Neural cell (in vitro differentiated cells): ENCODE measurements around the gene COX8A. TPM values are rescaled to one million over a fixed set of nuclear protein-coding genes. Genes with fewer than 3 reads are reported as not detected.

Experiments used
- H2AFZ ChIP-seq: fragments of 200-600, 300-800 bp; sonication (generic), shearing (Covaris generic); 2 replicates; pipeline ENCODE4 v1.6.0; 2014; ENCODE audit warnings: low read depth, mild to moderate bottlenecking, antibody characterized with exemption, low read length, moderate library complexity
- H3F3A ChIP-seq: fragments of 200-600 bp; shearing (Covaris generic); 2 replicates; pipeline ENCODE4 v1.6.1; 2016; ENCODE audit warnings: mild to moderate bottlenecking, moderate library complexity, mixed read lengths, antibody characterized with exemption, low read length; ENCODE audit not compliant: insufficient read depth, poor library complexity, severe bottlenecking
- H3K27ac ChIP-seq: fragments of 200-600, 300-800 bp; sonication (generic), shearing (Covaris generic); 2 replicates; pipeline ENCODE4 v1.5.1; 2014; ENCODE audit warnings: mild to moderate bottlenecking, low read length, moderate library complexity
- H3K27me3 ChIP-seq: fragments of 300-800, 200-600 bp; sonication (generic), shearing (Covaris generic); 2 replicates; pipeline ENCODE4 v1.6.0; 2014; ENCODE audit warnings: mild to moderate bottlenecking, low read depth, low read length, moderate library complexity; ENCODE audit not compliant: insufficient read depth
- H3K36me3 ChIP-seq: fragments of 300-800, 200-600 bp; sonication (generic), shearing (Covaris generic); 2 replicates; pipeline ENCODE4 v1.5.1; 2014; ENCODE audit warnings: mild to moderate bottlenecking, antibody characterized with exemption, low read length, moderate library complexity; ENCODE audit not compliant: insufficient read depth
- H3K4me2 ChIP-seq: fragments of 300-800, 200-600 bp; sonication (generic), shearing (Covaris generic); 2 replicates; pipeline ENCODE4 v1.6.0; 2014; ENCODE audit warnings: mild to moderate bottlenecking, low read length
- H3K4me3 ChIP-seq: fragments of 300-800, 200-600 bp; sonication (generic), shearing (Covaris generic); 2 replicates; pipeline ENCODE4 v1.5.1; 2014; ENCODE audit warnings: mild to moderate bottlenecking, low read length, moderate library complexity
- H3K79me2 ChIP-seq: fragments of 200-600 bp; shearing (Covaris generic); replicated peaks from 2 replicates; pipeline ENCODE4 v1.6.0; 2014; ENCODE audit warnings: mild to moderate bottlenecking, low read length, moderate library complexity; ENCODE audit not compliant: insufficient read depth
- H3K9ac ChIP-seq: fragments of 300-800, 200-600 bp; sonication (generic), shearing (Covaris generic); 2 replicates; pipeline ENCODE4 v1.6.1; 2016; ENCODE audit warnings: mild to moderate bottlenecking, low read length, mixed read lengths
- H3K9me2 ChIP-seq: fragments of 200-600 bp; shearing (Covaris generic); 2 replicates; pipeline ENCODE4 v1.6.1; 2016; ENCODE audit warnings: mild to moderate bottlenecking, low read length, mixed read lengths; ENCODE audit not compliant: insufficient read depth
- H3K9me3 ChIP-seq: fragments of 200-600, 300-800 bp; sonication (generic), shearing (Covaris generic); 2 replicates; pipeline ENCODE4 v1.6.1; 2016; ENCODE audit warnings: mild to moderate bottlenecking, mixed run types, low read length, moderate library complexity, mixed read lengths
- H4K20me1 ChIP-seq: fragments of 200-600 bp; shearing (Covaris generic); 2 replicates; pipeline ENCODE4 v1.6.1; 2016; ENCODE audit warnings: mild to moderate bottlenecking, mixed run types; ENCODE audit not compliant: insufficient read depth
- CTCF ChIP-seq: fragments of 450-650 bp; IDR thresholded peaks from 2 replicates; pipeline ENCODE4 v1.5.1; 2014; ENCODE audit warnings: antibody characterized with exemption, mild to moderate bottlenecking, moderate library complexity; ENCODE audit not compliant: poor library complexity, severe bottlenecking
- EP300 ChIP-seq: fragments of 450-650 bp; conservative IDR thresholded peaks from 2 replicates; pipeline ENCODE4 v1.6.1; 2014; ENCODE audit warnings: antibody characterized with exemption, mild to moderate bottlenecking, moderate library complexity; ENCODE audit not compliant: poor library complexity, severe bottlenecking
- EZH2 ChIP-seq: fragments of 200-600, 300-800 bp; shearing (Covaris generic), sonication (generic); IDR thresholded peaks from 2 replicates; pipeline ENCODE4 v1.6.1; 2014; ENCODE audit warnings: antibody characterized with exemption, low read length, borderline replicate concordance, mild to moderate bottlenecking; ENCODE audit not compliant: insufficient read depth, poor library complexity, severe bottlenecking
- MXI1 ChIP-seq: fragments of 450-650 bp; conservative IDR thresholded peaks from 2 replicates; pipeline ENCODE4 v1.6.1; 2014; ENCODE audit warnings: antibody characterized with exemption, mild to moderate bottlenecking; ENCODE audit not compliant: poor library complexity, severe bottlenecking
- POLR2AphosphoS5 ChIP-seq: IDR thresholded peaks from 2 replicates; pipeline ENCODE4 v1.6.1; 2012
- RAD21 ChIP-seq: fragments of 450-650 bp; conservative IDR thresholded peaks from 2 replicates; pipeline ENCODE4 v1.6.1; 2014; ENCODE audit warnings: antibody characterized with exemption, mild to moderate bottlenecking, moderate library complexity
- REST ChIP-seq: IDR thresholded peaks from 2 replicates; pipeline ENCODE4 v1.6.1; 2012; ENCODE audit warnings: borderline replicate concordance
- SMC3 ChIP-seq: fragments of 450-650 bp; conservative IDR thresholded peaks from 2 replicates; pipeline ENCODE4 v1.6.1; 2014; ENCODE audit warnings: antibody characterized with exemption, mild to moderate bottlenecking, moderate library complexity; ENCODE audit not compliant: poor library complexity
- TAF1 ChIP-seq: IDR thresholded peaks from 2 replicates; pipeline ENCODE4 v1.6.1; 2012; ENCODE audit warnings: low read depth
- polyA plus RNA-seq: library from polyadenylated mRNA; depleted of rRNA; stranded (reverse); fragments of >200 nt; gene quantifications from 2 replicates; pipeline ENCODE4 v1.2.3, GENCODE V29; 2014

COX8A gene
- polyA plus RNA-seq, 1 donor from 2014 or later, result 863 TPM

GRCh38 chr11:63938479-63939396, 35.7 kb upstream of the COX8A start, which contains the start of gene NAA40:
Gene NAA40 (plus strand): TSS chr11:63939002. CDS start chr11:63939097, 95 bp downstream.
- Histone ChIP-seq H3K36me3 (no peaks in the 10 kb centered on the region), H3K4me2 (peak within 1 kb of the TSS; percentile 94), H3F3A (peaks cover 5% of the 10 kb centered on the region), H3K9me3 (no peaks in the 10 kb centered on the region), H3K79me2 (peaks cover 37% of the 10 kb centered on the region), H4K20me1 (no peaks in the 10 kb centered on the region), H3K4me3 (peak within 1 kb of the TSS; percentile 96), H3K9me2 (no peaks in the 10 kb centered on the region), H2AFZ (peak within 1 kb of the TSS; percentile 56), H3K27ac (peak within 1 kb of the TSS; percentile 75), H3K27me3 (no peaks in the 10 kb centered on the region), H3K9ac (peak within 1 kb of the TSS; percentile 89)
- TF ChIP-seq POLR2AphosphoS5 (peak; percentile 93), EZH2 (no peak), REST (peak; percentile 68), EP300 (peak; percentile 53), SMC3 (peak; percentile 59), RAD21 (no peak), MXI1 (peak; percentile 96), TAF1 (no peak), CTCF (peak; percentile 51)

GRCh38 chr11:63939397-63939891, 35.0 kb upstream of the COX8A start:
- no peaks in the 10 kb centered on the region for H4K20me1 ChIP-seq
- H3K9ac ChIP-seq, result peak overlapping the region; percentile 89
- H3F3A ChIP-seq, result peaks cover 5% of the 10 kb centered on the region
- peak overlapping the region; percentile 75 for H3K27ac ChIP-seq
- peaks cover 44% of the 10 kb centered on the region for H3K79me2 ChIP-seq
- peak overlapping the region; percentile 56 for H2AFZ ChIP-seq
- H3K36me3 ChIP-seq, result no peaks in the 10 kb centered on the region
- no peaks in the 10 kb centered on the region for H3K27me3 ChIP-seq
- no peaks in the 10 kb centered on the region for H3K9me3 ChIP-seq
- H3K9me2 ChIP-seq, result no peaks in the 10 kb centered on the region
- H3K4me3 ChIP-seq, result peak overlapping the region; percentile 96
- peak overlapping the region; percentile 94 for H3K4me2 ChIP-seq
- peak; percentile 46 for TF ChIP-seq SMC3
- no peak for TF ChIP-seq EP300
